Astrocyte of the spinal cord (primary cell): ENCODE measurements around the gene GRM2.

Experiments
- DNase-seq: peaks from one replicate; pipeline ENCODE4 v3.0.0; 2011; ENCODE audit warnings: low read depth, low spot score
- H3K4me3 ChIP-seq: 2 replicates; pipeline ENCODE4 v1.5.1; 2011; ENCODE audit warnings: low read depth, mild to moderate bottlenecking, low read length, moderate library complexity
- CTCF ChIP-seq: IDR thresholded peaks from 2 replicates; pipeline ENCODE4 v1.5.1; 2012; ENCODE audit warnings: low read depth, mild to moderate bottlenecking, low read length, inconsistent platforms
- in situ Hi-C: cut with HindIII; loops from 2 replicates; pipeline ENCODE4 v1.10.0; 2017; ENCODE audit warnings: low sequenced_read_pairs

The GRM2 gene

GRCh38 chr3:51691949-51692348 is 14.9 kb upstream of the GRM2 start:
- no peak overlapping the region for H3K4me3 ChIP-seq
- in situ Hi-C loops: no loop called here
- no peak for TF ChIP-seq CTCF
- DNase-seq: no peak

- DNase-seq: no peak
- TF ChIP-seq CTCF: no peak
- in situ Hi-C loops: no loop called here
- H3K4me3 ChIP-seq: no peak overlapping the region
Observed at GRCh38 chr3:51692980-51693395, 13.9 kb upstream of the GRM2 start.

GRCh38 chr3:51696954-51697353 is 9.9 kb upstream of the GRM2 start:
- in situ Hi-C loops: no loop called here
- no peak for TF ChIP-seq CTCF
- H3K4me3 ChIP-seq: no peak overlapping the region
- no peak for DNase-seq

- DNase-seq: no peak
- no peak overlapping the region for H3K4me3 ChIP-seq
- TF ChIP-seq CTCF: no peak
- in situ Hi-C loops: no loop called here
Observed at GRCh38 chr3:51698209-51698608, 8.7 kb upstream of the GRM2 start.

GRCh38 chr3:51700403-51700802 is 6.5 kb upstream of the GRM2 start:
- no peak for TF ChIP-seq CTCF
- DNase-seq: no peak
- H3K4me3 ChIP-seq: no peak overlapping the region
- in situ Hi-C loops: no loop called here

GRCh38 chr3:51702156-51702555 is 4.7 kb upstream of the GRM2 start:
- no peak for TF ChIP-seq CTCF
- in situ Hi-C loops: no loop called here
- no peak overlapping the region for H3K4me3 ChIP-seq
- no peak for DNase-seq
